SK-N-SH (cell line): ENCODE measurements around the gene NCS1. TPM values are rescaled to one million over a fixed set of nuclear protein-coding genes. Genes with fewer than 3 reads are reported as not detected.

Experiments used
- CTCF ChIA-PET: fragments of 300-600, 350-600 bp; formaldehyde crosslinking; extraction: SDS; loops from one replicate; lab custom pipeline; 2021; lab: Yijun Ruan, JAX
- POLR2A ChIA-PET: fragments of 350-600 bp; sonication (Branson Sonifier 250); formaldehyde crosslinking; extraction: SDS; loops from one replicate; lab custom pipeline; 2020; ENCODE audit warnings: antibody characterized with exemption, inconsistent platforms; lab: Yijun Ruan, JAX
- DNase-seq: peaks from one replicate; pipeline ENCODE4 v3.0.0; 2012
- H2AFZ ChIP-seq: fragments of 200-600 bp; sonication (generic); 2 replicates; pipeline ENCODE4 v1.8.1; 2016; ENCODE audit warnings: antibody characterized with exemption, mild to moderate bottlenecking, low read depth
- H3F3A ChIP-seq: fragments of 200-600 bp; sonication (generic); replicated peaks from 2 replicates; pipeline ENCODE3; 2016; ENCODE audit warnings: antibody characterized with exemption, mild to moderate bottlenecking; ENCODE audit not compliant: insufficient read depth
- H3K27ac ChIP-seq, 2 experiments: fragments of 200-500 bp in 1 of 2; fragments of 200-600 bp in 1 of 2; sonication (Bioruptor generic) in 1 of 2; sonication (generic), shearing (Covaris generic) in 1 of 2; 2 replicates each; pipeline versions ENCODE4 v1.5.1 to v1.6.1; 2014 to 2016; ENCODE audit warnings: low read depth in 2 of 2, inconsistent platforms in 1 of 2, low read length in 1 of 2, mild to moderate bottlenecking in 1 of 2, mixed read lengths in 1 of 2
- H3K27me3 ChIP-seq: fragments of 200-600 bp; sonication (generic), shearing (Covaris generic); 2 replicates; pipeline ENCODE4 v1.6.1; 2016; ENCODE audit warnings: mixed run types; ENCODE audit not compliant: insufficient read depth
- H3K36me3 ChIP-seq, 2 experiments: fragments of 200-500 bp in 1 of 2; fragments of 200-600 bp in 1 of 2; sonication (Bioruptor generic) in 1 of 2; sonication (generic) in 1 of 2; replicated peaks in 1 of 2; 2 replicates each; pipeline versions ENCODE3 to v1.5.1; 2014 to 2016; ENCODE audit warnings: low read length in 1 of 2, mild to moderate bottlenecking in 1 of 2; ENCODE audit not compliant: insufficient read depth in 2 of 2, control insufficient read depth in 1 of 2
- H3K4me1 ChIP-seq, 2 experiments: fragments of 200-500 bp in 1 of 2; fragments of 200-600 bp in 1 of 2; sonication (Bioruptor generic) in 1 of 2; sonication (generic), shearing (Covaris generic) in 1 of 2; 2 replicates each; pipeline versions ENCODE4 v1.5.1 to v1.6.1; 2014 to 2016; ENCODE audit warnings: low read depth in 1 of 2, low read length in 1 of 2, mixed run types in 1 of 2; ENCODE audit not compliant: insufficient read depth in 2 of 2, control insufficient read depth in 1 of 2
- H3K4me2 ChIP-seq: fragments of 200-600 bp; sonication (generic), shearing (Covaris generic); 2 replicates; pipeline ENCODE4 v1.6.1; 2017; ENCODE audit warnings: mixed run types
- H3K4me3 ChIP-seq, 2 experiments: fragments of 200-500 bp in 1 of 2; fragments of 200-600 bp in 1 of 2; sonication (Bioruptor generic) in 1 of 2; sonication (generic), shearing (Covaris generic) in 1 of 2; 2 replicates each; pipeline versions ENCODE4 v1.5.1 to v1.8.1; 2014 to 2016; ENCODE audit warnings: low read depth in 2 of 2, inconsistent platforms in 1 of 2, low read length in 1 of 2, mild to moderate bottlenecking in 1 of 2, mixed read lengths in 1 of 2, moderate library complexity in 1 of 2
- H3K79me2 ChIP-seq: fragments of 200-600 bp; sonication (generic); 2 replicates; pipeline ENCODE4 v1.8.1; 2017; ENCODE audit warnings: mild to moderate bottlenecking; ENCODE audit not compliant: insufficient read depth
- H3K9ac ChIP-seq: fragments of 200-600 bp; sonication (generic); 2 replicates; pipeline ENCODE4 v1.6.1; 2017; ENCODE audit warnings: mixed run types
- H3K9me2 ChIP-seq: fragments of 200-600 bp; sonication (generic); 2 replicates; pipeline ENCODE4 v1.6.1; 2017; ENCODE audit warnings: mixed run types
- H3K9me3 ChIP-seq: fragments of 200-600 bp; sonication (generic); 2 replicates; pipeline ENCODE4 v1.6.1; 2017; ENCODE audit warnings: mixed run types, mild to moderate bottlenecking, moderate library complexity
- H4K20me1 ChIP-seq: fragments of 200-600 bp; sonication (generic); 2 replicates; pipeline ENCODE4 v1.6.1; 2017; ENCODE audit warnings: mild to moderate bottlenecking, mixed run types; ENCODE audit not compliant: insufficient read depth
- CHD2 ChIP-seq: fragments of 150-350 bp; IDR thresholded peaks from 2 replicates; pipeline ENCODE4 v1.6.1; 2018; ENCODE audit warnings: low read length; ENCODE audit not compliant: partially characterized antibody
- CTCF ChIP-seq: fragments of 200-600 bp; sonication (generic); IDR thresholded peaks from 2 replicates; pipeline ENCODE4 v1.6.1; 2017; ENCODE audit warnings: antibody characterized with exemption, mild to moderate bottlenecking, moderate library complexity
- FOSL2 ChIP-seq: IDR thresholded peaks from 2 replicates; pipeline ENCODE4 v1.4.0; 2012; ENCODE audit warnings: low read depth, mild to moderate bottlenecking, moderate library complexity, borderline replicate concordance
- FOXJ3 ChIP-seq: sonication (generic); formaldehyde crosslinking; IDR thresholded peaks from 2 replicates; pipeline ENCODE4 v1.5.1; 2020; ENCODE audit warnings: mild to moderate bottlenecking, missing genetic modification reagents
- GABPA ChIP-seq: IDR thresholded peaks from 2 replicates; pipeline ENCODE4 v1.4.0; 2012; ENCODE audit warnings: low read depth, mild to moderate bottlenecking
- GATA2 ChIP-seq: sonication (generic); formaldehyde crosslinking; IDR thresholded peaks from 2 replicates; pipeline ENCODE4 v1.5.0; 2020; ENCODE audit warnings: mild to moderate bottlenecking, missing genetic modification reagents
- JUND ChIP-seq: IDR thresholded peaks from 2 replicates; pipeline ENCODE4 v1.4.0; 2012
- MAX ChIP-seq: IDR thresholded peaks from 2 replicates; pipeline ENCODE4 v1.4.0; 2012; ENCODE audit warnings: low read depth
- MXI1 ChIP-seq: IDR thresholded peaks from 2 replicates; pipeline ENCODE4 v1.6.1; 2012; ENCODE audit warnings: mild to moderate bottlenecking, low read depth, low read length, improper control_type of control experiment
- RFX5 ChIP-seq: IDR thresholded peaks from 2 replicates; pipeline ENCODE4 v1.6.1; 2012; ENCODE audit warnings: mild to moderate bottlenecking, improper control_type of control experiment, low read length
- SIN3A ChIP-seq: IDR thresholded peaks from 2 replicates; pipeline ENCODE4 v1.6.1; 2012; ENCODE audit warnings: low read depth, mild to moderate bottlenecking, low read length, moderate library complexity, borderline replicate concordance
- SMC3 ChIP-seq: IDR thresholded peaks from 2 replicates; pipeline ENCODE4 v1.6.1; 2012; ENCODE audit warnings: low read depth, low read length, improper control_type of control experiment
- TEAD4 ChIP-seq: IDR thresholded peaks from 2 replicates; pipeline ENCODE4 v1.4.0; 2012; ENCODE audit warnings: mild to moderate bottlenecking, borderline replicate concordance; ENCODE audit not compliant: insufficient read depth
- USF1 ChIP-seq: IDR thresholded peaks from 2 replicates; pipeline ENCODE4 v1.4.0; 2012; ENCODE audit warnings: low read depth, borderline replicate concordance
- USF2 ChIP-seq: fragments of 150-350 bp; IDR thresholded peaks from 2 replicates; pipeline ENCODE4 v1.6.1; 2017; ENCODE audit warnings: antibody characterized with exemption, low read length, low read depth, borderline replicate concordance
- YY1 ChIP-seq: IDR thresholded peaks from 2 replicates; pipeline ENCODE4 v1.4.0; 2012; ENCODE audit warnings: low read depth, mild to moderate bottlenecking
- WGBS: methylation state at CpG from one replicate; pipeline ENCODE4 v1.1.6; 2017; ENCODE audit warnings: low lambda C conversion rate; 5-methylcytosine and 5-hydroxymethylcytosine counted together
- polyA plus RNA-seq, 3 experiments: library from polyadenylated mRNA; depleted of rRNA; stranded (reverse); fragments of >200 nt; gene quantifications; 2 replicates each; pipeline ENCODE4 v1.2.3, GENCODE V29; 2012
- TF ChIP-seq, protein P1 (sequence below): fragments of 150-350 bp; IDR thresholded peaks from 2 replicates; pipeline ENCODE4 v1.6.1; 2016; ENCODE audit warnings: mild to moderate bottlenecking, low read depth, low read length
- TF ChIP-seq, protein P2 (sequence below): IDR thresholded peaks from 2 replicates; pipeline ENCODE4 v1.4.0; 2012; ENCODE audit warnings: low read depth, borderline replicate concordance

Gene NCS1
- polyA plus RNA-seq, 1 of the 3 experiments (the other 2 are of a cell fraction), result 40.6 TPM

- DNase-seq, result no peak
- Histone ChIP-seq H3K9ac (no peak overlapping the region), H3K4me3 (no peak overlapping the region), H3K27me3 (no peaks in the 10 kb centered on the region), H3K36me3 (peaks cover 0 to 5% of the 10 kb centered on the region in 2 experiments), H4K20me1 (peaks cover 80% of the 10 kb centered on the region), H3K9me2 (no peaks in the 10 kb centered on the region), H3K4me1 (peaks cover under 1 to 19% of the 10 kb centered on the region in 2 experiments; a peak in 1 of 4 replicates), H3K27ac (no peak overlapping the region), H2AFZ (no peak overlapping the region), H3K79me2 (peaks cover 88% of the 10 kb centered on the region), H3K4me2 (no peak overlapping the region), H3F3A (peaks cover 11% of the 10 kb centered on the region), H3K9me3 (no peaks in the 10 kb centered on the region)
- no CpG with 5 or more reads among the region's 6 CpGs for WGBS
- CTCF ChIA-PET, result interaction anchor here (1.0 to 1.9 kb wide), 2 partner anchors 13 to 43 kb away, joined by 4 read pairs; no protein-coding TSS in a partner anchor
- no peak for TF ChIP-seq FOSL2
- TF ChIP-seq CHD2, result no peak
- no peak for TF ChIP-seq GABPA
- no peak for TF ChIP-seq USF2
- TF ChIP-seq RFX5, result no peak
- TF ChIP-seq YY1, result no peak
- TF ChIP-seq SIN3A, result no peak
- TF ChIP-seq MAX, result no peak
- no peak for TF ChIP-seq CTCF
- TF ChIP-seq SMC3, result no peak
- POLR2A ChIA-PET, result interaction anchor here (0.6 kb wide), 1 partner anchor 67 kb away, joined by 3 read pairs; no protein-coding TSS in a partner anchor
Observed at GRCh38 chr9:130176760-130177159, 4.6 kb downstream of the NCS1 start.

DNA sequence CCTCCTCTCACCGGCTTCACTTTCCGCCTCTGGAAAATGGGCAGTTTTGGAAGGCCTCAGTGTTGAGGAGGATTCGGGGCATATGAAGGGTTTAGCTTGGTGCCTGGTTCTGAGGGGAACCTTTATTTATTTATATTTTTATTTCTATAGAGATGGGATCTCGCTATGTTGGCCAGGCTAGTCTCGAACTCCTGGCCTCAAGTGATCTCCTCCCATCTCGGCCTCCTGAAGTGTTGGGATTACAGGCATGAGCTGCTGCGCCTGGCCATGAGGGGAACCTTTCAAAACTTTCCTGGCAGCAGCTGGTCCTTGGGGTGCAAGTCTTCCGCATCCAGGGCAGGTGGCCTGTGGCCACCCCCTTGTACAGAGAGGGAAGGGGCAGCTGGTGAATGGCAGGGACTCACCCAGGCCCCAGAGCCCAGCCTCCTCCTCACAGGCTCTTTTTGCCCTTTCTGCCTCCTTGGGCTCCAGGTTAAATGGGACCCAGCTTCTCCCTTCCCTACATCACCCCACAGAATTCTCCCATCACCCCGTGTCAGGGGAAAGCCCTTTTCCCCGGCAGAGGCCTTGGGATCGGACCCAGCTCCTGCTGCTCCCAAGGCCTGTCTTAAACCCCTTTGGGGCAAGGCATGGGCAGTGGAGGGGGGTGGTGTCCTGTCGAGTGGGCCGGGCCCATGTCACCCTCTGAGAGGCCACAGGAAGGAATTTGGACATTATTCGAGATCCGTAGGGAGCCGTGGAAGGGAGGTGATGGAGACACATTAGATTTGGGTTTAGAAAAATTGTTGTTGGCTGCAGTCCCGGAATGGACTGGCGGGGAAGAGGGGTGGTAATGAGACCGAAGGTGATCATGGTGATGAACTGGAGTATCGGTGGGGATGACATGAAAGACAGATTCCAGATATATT is 5.9 kb downstream of the NCS1 start:
- Histone ChIP-seq H3K4me2 (no peak overlapping the region), H4K20me1 (peaks cover 90% of the 10 kb centered on the region), H3K79me2 (peaks cover 97% of the 10 kb centered on the region), H3K9ac (no peak overlapping the region), H3K9me2 (no peaks in the 10 kb centered on the region), H3F3A (peaks cover 21% of the 10 kb centered on the region), H3K36me3 (peaks cover 0 to 5% of the 10 kb centered on the region in 2 experiments), H3K27ac (no peak overlapping the region), H3K9me3 (no peaks in the 10 kb centered on the region), H2AFZ (no peak overlapping the region), H3K4me3 (no peak overlapping the region), H3K4me1 (peaks cover 6 to 26% of the 10 kb centered on the region in 2 experiments; a peak in 3 of 4 replicates), H3K27me3 (no peaks in the 10 kb centered on the region)
- ChIA-PET POLR2A (no interaction called here), CTCF (interaction anchor here (1.9 kb wide), 1 partner anchor 42 kb away, joined by 4 read pairs; no protein-coding TSS in a partner anchor)
- DNase-seq, result no peak
- WGBS, result 79% methylated on average over 19 of the region's 20 CpGs
- no peak for TF ChIP-seq MXI1
- TF ChIP-seq TEAD4, result no peak
- TF ChIP-seq SIN3A, result no peak
- no peak for TF ChIP-seq CHD2
- no peak for TF ChIP-seq JUND
- no peak for TF ChIP-seq GATA2 (CRISPR knock-in tag)
- TF ChIP-seq, protein P1, sequence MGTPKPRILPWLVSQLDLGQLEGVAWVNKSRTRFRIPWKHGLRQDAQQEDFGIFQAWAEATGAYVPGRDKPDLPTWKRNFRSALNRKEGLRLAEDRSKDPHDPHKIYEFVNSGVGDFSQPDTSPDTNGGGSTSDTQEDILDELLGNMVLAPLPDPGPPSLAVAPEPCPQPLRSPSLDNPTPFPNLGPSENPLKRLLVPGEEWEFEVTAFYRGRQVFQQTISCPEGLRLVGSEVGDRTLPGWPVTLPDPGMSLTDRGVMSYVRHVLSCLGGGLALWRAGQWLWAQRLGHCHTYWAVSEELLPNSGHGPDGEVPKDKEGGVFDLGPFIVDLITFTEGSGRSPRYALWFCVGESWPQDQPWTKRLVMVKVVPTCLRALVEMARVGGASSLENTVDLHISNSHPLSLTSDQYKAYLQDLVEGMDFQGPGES, result no peak
- TF ChIP-seq FOXJ3 (CRISPR knock-in tag), result no peak
- no peak for TF ChIP-seq USF1
- TF ChIP-seq, protein P2, sequence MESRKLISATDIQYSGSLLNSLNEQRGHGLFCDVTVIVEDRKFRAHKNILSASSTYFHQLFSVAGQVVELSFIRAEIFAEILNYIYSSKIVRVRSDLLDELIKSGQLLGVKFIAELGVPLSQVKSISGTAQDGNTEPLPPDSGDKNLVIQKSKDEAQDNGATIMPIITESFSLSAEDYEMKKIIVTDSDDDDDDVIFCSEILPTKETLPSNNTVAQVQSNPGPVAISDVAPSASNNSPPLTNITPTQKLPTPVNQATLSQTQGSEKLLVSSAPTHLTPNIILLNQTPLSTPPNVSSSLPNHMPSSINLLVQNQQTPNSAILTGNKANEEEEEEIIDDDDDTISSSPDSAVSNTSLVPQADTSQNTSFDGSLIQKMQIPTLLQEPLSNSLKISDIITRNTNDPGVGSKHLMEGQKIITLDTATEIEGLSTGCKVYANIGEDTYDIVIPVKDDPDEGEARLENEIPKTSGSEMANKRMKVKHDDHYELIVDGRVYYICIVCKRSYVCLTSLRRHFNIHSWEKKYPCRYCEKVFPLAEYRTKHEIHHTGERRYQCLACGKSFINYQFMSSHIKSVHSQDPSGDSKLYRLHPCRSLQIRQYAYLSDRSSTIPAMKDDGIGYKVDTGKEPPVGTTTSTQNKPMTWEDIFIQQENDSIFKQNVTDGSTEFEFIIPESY, result no peak
